Spleen (tissue), 7 donors: ENCODE measurements around the gene HES4.

Experiments
- POLR2A ChIP-seq, 3 donors: fragments of 450-650 bp; IDR thresholded peaks; one replicate each; pipeline ENCODE4 v1.5.1; 2017; ENCODE audit warnings: antibody characterized with exemption in 3 of 3, mild to moderate bottlenecking in 1 of 3
- TF ChIP-seq, protein P1 (sequence below), 11 experiments: fragments of 200-600 bp in 7 of 11; fragments of 450-650 bp in 4 of 11; sonication (generic) in 4 of 11; IDR thresholded peaks in 8 of 11; conservative IDR thresholded peaks in 3 of 11; 1 replicate in 7 of 11; 2 replicates in 4 of 11; pipeline versions ENCODE4 v1.4.0 to v1.8.0; 2016 to 2021; ENCODE audit warnings: antibody characterized with exemption in 11 of 11, inconsistent platforms in 4 of 11, mild to moderate bottlenecking in 1 of 11
- donor health status: DM: no; HTN: no; CAD: no; lungs with moderate emphysema.
- donor health status: DM: no; HTN: no; CAD: no.
- donor health status: DM: no; HTN: no; CAD: no.

DNA sequence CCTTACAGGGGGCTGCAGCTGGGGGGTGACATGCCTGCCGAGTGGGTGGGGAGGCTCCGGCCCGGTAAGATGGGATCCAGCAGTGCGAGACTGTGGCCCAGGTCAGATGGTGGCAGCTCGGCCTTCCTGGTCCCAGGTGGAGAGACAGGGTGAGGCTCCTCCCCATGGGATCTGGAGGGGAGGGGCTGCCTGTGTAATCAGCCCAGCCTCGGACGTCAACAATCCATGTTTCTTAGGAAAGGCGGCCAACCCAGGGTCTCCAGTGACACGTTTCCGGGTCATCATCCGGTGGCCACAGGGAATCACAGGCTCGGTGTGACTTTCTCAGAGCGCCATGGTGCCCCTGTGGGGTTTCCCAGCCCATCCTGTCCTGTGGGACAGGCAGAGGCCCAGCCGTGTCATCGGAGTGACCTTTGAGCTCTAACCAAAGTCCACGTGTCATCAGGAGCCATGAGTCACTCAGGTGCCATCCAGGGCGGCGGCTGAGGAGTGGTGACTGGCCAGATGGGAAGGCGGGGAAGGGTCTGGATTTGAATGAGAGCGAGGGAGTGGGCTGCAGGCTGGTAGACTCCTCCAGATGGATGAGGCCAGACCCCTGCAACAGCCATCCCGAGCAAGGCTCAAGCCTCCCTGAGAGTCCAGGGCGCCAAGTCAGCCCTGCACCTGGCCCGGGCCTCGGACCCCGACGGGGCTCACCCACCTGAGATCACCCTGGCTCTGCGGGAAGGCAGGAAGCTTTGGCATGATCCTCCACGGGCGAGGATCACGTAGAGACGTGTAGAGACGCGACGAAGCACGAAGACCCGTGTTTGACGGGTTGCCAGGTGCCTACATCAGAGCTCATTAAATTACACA is 6.6 kb upstream of the HES4 start:
- TF ChIP-seq, protein P1, sequence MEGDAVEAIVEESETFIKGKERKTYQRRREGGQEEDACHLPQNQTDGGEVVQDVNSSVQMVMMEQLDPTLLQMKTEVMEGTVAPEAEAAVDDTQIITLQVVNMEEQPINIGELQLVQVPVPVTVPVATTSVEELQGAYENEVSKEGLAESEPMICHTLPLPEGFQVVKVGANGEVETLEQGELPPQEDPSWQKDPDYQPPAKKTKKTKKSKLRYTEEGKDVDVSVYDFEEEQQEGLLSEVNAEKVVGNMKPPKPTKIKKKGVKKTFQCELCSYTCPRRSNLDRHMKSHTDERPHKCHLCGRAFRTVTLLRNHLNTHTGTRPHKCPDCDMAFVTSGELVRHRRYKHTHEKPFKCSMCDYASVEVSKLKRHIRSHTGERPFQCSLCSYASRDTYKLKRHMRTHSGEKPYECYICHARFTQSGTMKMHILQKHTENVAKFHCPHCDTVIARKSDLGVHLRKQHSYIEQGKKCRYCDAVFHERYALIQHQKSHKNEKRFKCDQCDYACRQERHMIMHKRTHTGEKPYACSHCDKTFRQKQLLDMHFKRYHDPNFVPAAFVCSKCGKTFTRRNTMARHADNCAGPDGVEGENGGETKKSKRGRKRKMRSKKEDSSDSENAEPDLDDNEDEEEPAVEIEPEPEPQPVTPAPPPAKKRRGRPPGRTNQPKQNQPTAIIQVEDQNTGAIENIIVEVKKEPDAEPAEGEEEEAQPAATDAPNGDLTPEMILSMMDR (IDR thresholded peaks at IDR 0.05 in 8 of 11, conservative IDR thresholded peaks at IDR 0.05 in 3 of 11): no peak
- no peak for TF ChIP-seq POLR2A (IDR thresholded peaks at IDR 0.05)
